ENCODE data around the gene FAM228A.

DNA sequence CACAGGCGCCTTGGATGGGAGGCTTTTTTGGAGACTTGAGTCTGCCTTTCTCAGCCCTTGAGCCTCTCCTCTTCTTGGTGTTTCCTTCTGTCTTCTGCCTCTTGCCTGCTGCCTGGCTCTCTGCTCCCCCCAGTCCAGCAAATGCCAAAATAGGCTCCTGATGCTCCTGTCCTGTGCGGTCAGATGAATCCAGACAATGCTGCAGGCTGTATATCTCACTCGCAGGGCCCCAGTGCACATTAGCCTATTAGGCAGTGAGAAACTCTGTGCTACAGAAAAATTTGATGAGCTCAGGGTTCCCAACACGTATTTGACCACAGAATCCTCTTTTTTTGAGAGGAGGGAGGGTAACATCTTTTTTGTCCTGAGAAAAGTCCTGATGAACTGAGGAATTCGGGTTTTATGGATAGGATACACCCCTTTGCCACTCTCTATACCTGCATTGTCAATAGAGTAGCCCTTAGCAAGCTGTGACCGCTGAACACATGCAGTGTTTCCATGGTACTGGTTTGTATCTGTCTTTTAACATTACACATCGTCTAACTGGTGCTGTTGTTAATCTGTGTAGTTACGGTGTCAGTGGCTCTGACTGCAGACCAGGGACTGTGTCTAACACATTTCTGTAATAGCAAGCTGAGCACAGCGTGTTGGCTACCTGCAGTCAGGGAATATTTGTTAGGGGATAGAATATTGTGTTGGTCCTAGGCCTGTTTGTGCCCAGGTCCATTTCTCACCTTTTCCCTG lies 50.8 kb downstream of the FAM228A start:
- TF ChIP-seq, protein P1, sequence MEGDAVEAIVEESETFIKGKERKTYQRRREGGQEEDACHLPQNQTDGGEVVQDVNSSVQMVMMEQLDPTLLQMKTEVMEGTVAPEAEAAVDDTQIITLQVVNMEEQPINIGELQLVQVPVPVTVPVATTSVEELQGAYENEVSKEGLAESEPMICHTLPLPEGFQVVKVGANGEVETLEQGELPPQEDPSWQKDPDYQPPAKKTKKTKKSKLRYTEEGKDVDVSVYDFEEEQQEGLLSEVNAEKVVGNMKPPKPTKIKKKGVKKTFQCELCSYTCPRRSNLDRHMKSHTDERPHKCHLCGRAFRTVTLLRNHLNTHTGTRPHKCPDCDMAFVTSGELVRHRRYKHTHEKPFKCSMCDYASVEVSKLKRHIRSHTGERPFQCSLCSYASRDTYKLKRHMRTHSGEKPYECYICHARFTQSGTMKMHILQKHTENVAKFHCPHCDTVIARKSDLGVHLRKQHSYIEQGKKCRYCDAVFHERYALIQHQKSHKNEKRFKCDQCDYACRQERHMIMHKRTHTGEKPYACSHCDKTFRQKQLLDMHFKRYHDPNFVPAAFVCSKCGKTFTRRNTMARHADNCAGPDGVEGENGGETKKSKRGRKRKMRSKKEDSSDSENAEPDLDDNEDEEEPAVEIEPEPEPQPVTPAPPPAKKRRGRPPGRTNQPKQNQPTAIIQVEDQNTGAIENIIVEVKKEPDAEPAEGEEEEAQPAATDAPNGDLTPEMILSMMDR (IDR thresholded peaks at IDR 0.05; ENCODE audit: insufficient read depth, low read length) = no peak
- TF ChIP-seq GABPA (IDR thresholded peaks at IDR 0.05; ENCODE audit: low read depth) = no peak
- no peak for TF ChIP-seq POLR2AphosphoS5 (IDR thresholded peaks at IDR 0.05; ENCODE audit: low read depth)

All from HL-60 (cell line).